ENCODE results near the gene CTR9. TPM values are rescaled to one million over a fixed set of nuclear protein-coding genes. Genes with fewer than 3 reads are reported as not detected.

The CTR9 gene
- total and polyA plus RNA-seq, 2 of the 13 experiments (the other 11 are each of a cell fraction or from before 2014, with no cell fraction given) = 6.6 to 22.1 TPM

DNA sequence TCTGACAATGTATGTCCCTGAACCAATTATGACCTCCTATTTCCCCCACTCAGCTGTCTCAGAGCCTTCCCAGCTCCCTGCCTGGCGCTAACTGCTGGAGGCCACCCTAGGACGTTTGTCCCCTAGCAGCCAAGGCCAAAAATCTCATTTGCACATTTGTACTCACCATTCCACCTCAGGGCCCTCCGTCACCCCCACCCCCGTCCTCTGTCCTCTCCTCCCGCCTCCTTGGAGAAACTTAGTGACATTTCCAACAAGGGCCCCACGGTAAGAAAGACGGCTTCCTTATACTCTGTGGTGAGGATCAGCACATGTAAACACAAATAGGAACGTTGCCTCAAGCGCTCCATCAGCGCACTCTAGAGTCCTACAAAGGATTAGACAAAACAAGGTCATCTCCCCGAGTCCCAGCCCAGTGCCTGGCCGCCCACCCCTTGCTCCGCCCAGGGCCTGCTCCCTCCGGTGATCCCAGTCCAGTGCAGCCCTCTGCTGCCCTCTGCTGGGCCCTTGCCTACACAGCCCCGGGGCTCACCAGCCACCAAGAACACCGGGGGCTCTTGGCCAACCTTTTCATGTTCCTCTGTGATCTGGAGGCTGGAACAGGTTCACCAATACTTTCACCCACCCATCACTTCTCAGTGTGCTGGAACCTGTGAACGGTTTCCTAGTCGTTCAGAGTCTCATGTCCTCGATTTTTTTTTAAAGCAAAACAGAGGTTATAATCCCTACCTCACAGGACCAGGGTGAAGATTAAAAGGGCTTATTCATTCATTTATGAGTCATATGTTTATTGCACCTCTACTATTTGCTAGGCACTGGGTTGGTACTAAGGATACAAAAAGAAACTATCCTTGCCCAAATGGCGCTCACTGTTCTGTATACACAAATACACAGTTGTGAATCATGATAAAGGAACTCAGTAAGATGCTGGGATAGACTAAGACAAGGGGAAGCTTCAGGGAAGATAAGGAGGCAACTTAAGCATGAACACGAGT, 15.3 kb upstream of the CTR9 start (continued):
- TF ChIP-seq, protein P1, sequence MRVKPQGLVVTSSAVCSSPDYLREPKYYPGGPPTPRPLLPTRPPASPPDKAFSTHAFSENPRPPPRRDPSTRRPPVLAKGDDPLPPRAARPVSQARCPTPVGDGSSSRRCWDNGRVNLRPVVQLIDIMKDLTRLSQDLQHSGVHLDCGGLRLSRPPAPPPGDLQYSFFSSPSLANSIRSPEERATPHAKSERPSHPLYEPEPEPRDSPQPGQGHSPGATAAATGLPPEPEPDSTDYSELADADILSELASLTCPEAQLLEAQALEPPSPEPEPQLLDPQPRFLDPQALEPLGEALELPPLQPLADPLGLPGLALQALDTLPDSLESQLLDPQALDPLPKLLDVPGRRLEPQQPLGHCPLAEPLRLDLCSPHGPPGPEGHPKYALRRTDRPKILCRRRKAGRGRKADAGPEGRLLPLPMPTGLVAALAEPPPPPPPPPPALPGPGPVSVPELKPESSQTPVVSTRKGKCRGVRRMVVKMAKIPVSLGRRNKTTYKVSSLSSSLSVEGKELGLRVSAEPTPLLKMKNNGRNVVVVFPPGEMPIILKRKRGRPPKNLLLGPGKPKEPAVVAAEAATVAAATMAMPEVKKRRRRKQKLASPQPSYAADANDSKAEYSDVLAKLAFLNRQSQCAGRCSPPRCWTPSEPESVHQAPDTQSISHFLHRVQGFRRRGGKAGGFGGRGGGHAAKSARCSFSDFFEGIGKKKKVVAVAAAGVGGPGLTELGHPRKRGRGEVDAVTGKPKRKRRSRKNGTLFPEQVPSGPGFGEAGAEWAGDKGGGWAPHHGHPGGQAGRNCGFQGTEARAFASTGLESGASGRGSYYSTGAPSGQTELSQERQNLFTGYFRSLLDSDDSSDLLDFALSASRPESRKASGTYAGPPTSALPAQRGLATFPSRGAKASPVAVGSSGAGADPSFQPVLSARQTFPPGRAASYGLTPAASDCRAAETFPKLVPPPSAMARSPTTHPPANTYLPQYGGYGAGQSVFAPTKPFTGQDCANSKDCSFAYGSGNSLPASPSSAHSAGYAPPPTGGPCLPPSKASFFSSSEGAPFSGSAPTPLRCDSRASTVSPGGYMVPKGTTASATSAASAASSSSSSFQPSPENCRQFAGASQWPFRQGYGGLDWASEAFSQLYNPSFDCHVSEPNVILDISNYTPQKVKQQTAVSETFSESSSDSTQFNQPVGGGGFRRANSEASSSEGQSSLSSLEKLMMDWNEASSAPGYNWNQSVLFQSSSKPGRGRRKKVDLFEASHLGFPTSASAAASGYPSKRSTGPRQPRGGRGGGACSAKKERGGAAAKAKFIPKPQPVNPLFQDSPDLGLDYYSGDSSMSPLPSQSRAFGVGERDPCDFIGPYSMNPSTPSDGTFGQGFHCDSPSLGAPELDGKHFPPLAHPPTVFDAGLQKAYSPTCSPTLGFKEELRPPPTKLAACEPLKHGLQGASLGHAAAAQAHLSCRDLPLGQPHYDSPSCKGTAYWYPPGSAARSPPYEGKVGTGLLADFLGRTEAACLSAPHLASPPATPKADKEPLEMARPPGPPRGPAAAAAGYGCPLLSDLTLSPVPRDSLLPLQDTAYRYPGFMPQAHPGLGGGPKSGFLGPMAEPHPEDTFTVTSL (CRISPR knock-in tag; IDR thresholded peaks at IDR 0.05; ENCODE audit: borderline replicate concordance) = peak; percentile 37; the same call in 1 of the 2 replicates
- peak; percentile 83 for TF ChIP-seq ZBTB7B (CRISPR knock-in tag; IDR thresholded peaks at IDR 0.05)
- peak; percentile 37; the same call in 1 of the 2 replicates for TF ChIP-seq ERF (CRISPR knock-in tag; IDR thresholded peaks at IDR 0.05)
- no peak for TF ChIP-seq YEATS4 (CRISPR knock-in tag; IDR thresholded peaks at IDR 0.05; ENCODE audit: borderline replicate concordance)
- TF ChIP-seq ZNF224 (CRISPR knock-in tag; IDR thresholded peaks at IDR 0.05) = no peak
- peak; percentile 61; the same call in 1 of the 2 replicates for TF ChIP-seq MIER3 (CRISPR knock-in tag; IDR thresholded peaks at IDR 0.05; ENCODE audit: borderline replicate concordance)
- no peak for TF ChIP-seq ZMAT3 (CRISPR knock-in tag; conservative IDR thresholded peaks at IDR 0.05)
- TF ChIP-seq FOXA1 (IDR thresholded peaks at IDR 0.05) = no peak
- TF ChIP-seq FOXA1 (CRISPR knock-in tag; IDR thresholded peaks at IDR 0.05) = peak; percentile 70
- peak; percentile 24; the same call in 1 of the 2 replicates for TF ChIP-seq KDM4B (CRISPR knock-in tag; IDR thresholded peaks at IDR 0.05)
- TF ChIP-seq ZFAT (CRISPR knock-in tag; conservative IDR thresholded peaks at IDR 0.05) = no peak
- TF ChIP-seq KDM5B (CRISPR knock-in tag; IDR thresholded peaks at IDR 0.05; ENCODE audit: borderline replicate concordance) = peak; percentile 36; the same call in 1 of the 2 replicates
- TF ChIP-seq ZNF331 (CRISPR knock-in tag; IDR thresholded peaks at IDR 0.05) = peak; percentile 57; the same call in 1 of the 2 replicates
- TF ChIP-seq TGIF2 (CRISPR knock-in tag; IDR thresholded peaks at IDR 0.05) = 0 out of 2 replicates have a peak, but pooled peaks have one; percentile 26
- TF ChIP-seq PITX1 (CRISPR knock-in tag; IDR thresholded peaks at IDR 0.05) = peak; percentile 60; the same call in 1 of the 2 replicates
- TF ChIP-seq KLF11 (CRISPR knock-in tag; IDR thresholded peaks at IDR 0.05) = no peak
- peak; percentile 40; the same call in 1 of the 2 replicates for TF ChIP-seq ATF7-NPFF (CRISPR knock-in tag; IDR thresholded peaks at IDR 0.05; ENCODE audit: low read depth)
- peak; percentile 55; the same call in 1 of the 2 replicates for TF ChIP-seq FOXA3 (CRISPR knock-in tag; IDR thresholded peaks at IDR 0.05)
- peak; percentile 50 for TF ChIP-seq FOSL2 (CRISPR knock-in tag; IDR thresholded peaks at IDR 0.05)
- TF ChIP-seq SOX5 (CRISPR knock-in tag; IDR thresholded peaks at IDR 0.05; ENCODE audit: borderline replicate concordance) = no peak
- no peak for TF ChIP-seq ZNF446 (CRISPR knock-in tag; IDR thresholded peaks at IDR 0.05)
- 0 out of 2 replicates have a peak, but pooled peaks have one; percentile 44 for TF ChIP-seq KMT2B (CRISPR knock-in tag; IDR thresholded peaks at IDR 0.05)
- peak; percentile 38 for TF ChIP-seq YY1 (IDR thresholded peaks at IDR 0.05; ENCODE audit: insufficient read depth, insufficient replicate concordance, low read depth, low read length)
- no peak; the same call in 1 of the 2 replicates for TF ChIP-seq ZNF12 (CRISPR knock-in tag; IDR thresholded peaks at IDR 0.05)
- peak; percentile 40 for TF ChIP-seq RBM39 (IDR thresholded peaks at IDR 0.05; ENCODE audit: low read depth, low read length, poor library complexity, severe bottlenecking)

All from HepG2 (cell line).